ES-I3 (cell line): ENCODE measurements around the gene CCL23.

ENCODE experiments used
- H3K36me3 ChIP-seq: 2 replicates; pipeline ENCODE4 v1.6.1; 2013; ENCODE audit warnings: mild to moderate bottlenecking, low read length, control low read depth, moderate library complexity; ENCODE audit not compliant: insufficient read depth
- H3K4me1 ChIP-seq: 2 replicates; pipeline ENCODE4 v1.6.1; 2013; ENCODE audit warnings: mild to moderate bottlenecking, control low read depth, low read length; ENCODE audit not compliant: insufficient read depth
- H3K9ac ChIP-seq: 2 replicates; pipeline ENCODE4 v1.6.1; 2013; ENCODE audit warnings: low read depth, mild to moderate bottlenecking, low read length, moderate library complexity
- H3K9me3 ChIP-seq: 2 replicates; pipeline ENCODE4 v1.6.1; 2013; ENCODE audit warnings: mild to moderate bottlenecking, low read length, moderate library complexity; ENCODE audit not compliant: control insufficient read depth, insufficient read depth

The CCL23 gene

GRCh38 chr17:35969558-35970380 lies 48.0 kb downstream of the CCL23 start:
- Histone ChIP-seq H3K9me3 (no peaks in the 10 kb centered on the region), H3K9ac (no peak overlapping the region), H3K36me3 (no peaks in the 10 kb centered on the region), H3K4me1 (no peaks in the 10 kb centered on the region)

DNA sequence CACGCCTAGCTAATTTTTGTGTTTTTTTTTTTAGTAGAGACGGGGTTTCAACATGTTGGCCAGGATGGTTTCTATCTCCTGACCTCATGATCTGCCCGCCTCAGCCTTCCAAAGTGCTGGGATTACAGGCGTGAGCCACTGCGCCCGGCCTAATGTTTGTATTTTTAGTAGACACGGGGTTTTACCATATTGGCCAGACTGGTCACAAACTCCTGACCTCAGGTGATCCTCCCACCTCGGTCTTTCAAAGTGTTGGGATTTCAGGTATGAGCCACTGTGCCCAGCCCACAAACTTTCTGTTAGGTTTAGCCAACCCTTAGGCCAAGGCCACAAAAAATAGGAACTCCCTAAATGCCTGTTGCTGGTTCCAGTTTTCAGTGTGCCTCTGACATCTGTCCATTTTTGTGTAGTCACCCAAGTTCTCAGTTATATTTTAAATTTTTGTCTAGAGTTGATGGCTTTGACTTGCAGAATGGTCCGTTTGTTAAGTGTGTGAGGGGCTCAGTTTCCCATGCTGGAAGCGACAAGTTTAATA lies 49.2 kb downstream of the CCL23 start:
- Histone ChIP-seq H3K9ac (no peak overlapping the region), H3K36me3 (no peaks in the 10 kb centered on the region), H3K9me3 (no peaks in the 10 kb centered on the region), H3K4me1 (no peaks in the 10 kb centered on the region)

DNA sequence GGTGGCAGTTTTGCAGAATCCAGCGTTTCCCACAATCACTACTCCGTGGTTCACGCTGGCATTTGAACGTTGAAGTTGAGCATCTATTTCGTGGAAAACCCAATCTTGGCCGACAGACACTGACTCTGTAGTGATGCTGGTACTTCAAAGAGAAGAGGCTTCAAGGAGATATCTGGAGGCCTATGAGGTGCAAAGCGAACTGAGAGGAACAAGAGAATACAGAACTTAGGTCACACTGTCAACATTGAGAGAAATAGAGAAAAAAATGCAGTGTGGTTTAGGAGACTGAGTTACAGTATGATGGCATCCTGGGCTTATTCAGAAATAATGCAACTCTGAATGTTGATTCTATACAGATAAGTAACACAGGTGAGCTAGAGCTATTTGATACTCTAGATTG lies 52.5 kb downstream of the CCL23 start:
- H3K9ac ChIP-seq: no peak overlapping the region
- no peaks in the 10 kb centered on the region for H3K4me1 ChIP-seq
- H3K9me3 ChIP-seq: no peaks in the 10 kb centered on the region
- no peaks in the 10 kb centered on the region for H3K36me3 ChIP-seq

GRCh38 chr17:35963663-35964062 lies 54.1 kb downstream of the CCL23 start:
- no peaks in the 10 kb centered on the region for H3K9me3 ChIP-seq
- H3K36me3 ChIP-seq: no peaks in the 10 kb centered on the region

More at GRCh38 chr17:35963663-35964062, 54.1 kb downstream of the CCL23 start:
- Histone ChIP-seq H3K4me1 (no peaks in the 10 kb centered on the region), H3K9ac (no peak overlapping the region)
